ENCODE measurements around the gene COX15. TPM values are rescaled to one million over a fixed set of nuclear protein-coding genes. Genes with fewer than 3 reads are reported as not detected.
A peak's percentile ranks its signal among the peaks of the same experiment; 100 is the strongest.

Gene COX15
- total RNA-seq = 10 to 100 TPM; 25.2 to 31.0 (median 30.4) TPM

DNA sequence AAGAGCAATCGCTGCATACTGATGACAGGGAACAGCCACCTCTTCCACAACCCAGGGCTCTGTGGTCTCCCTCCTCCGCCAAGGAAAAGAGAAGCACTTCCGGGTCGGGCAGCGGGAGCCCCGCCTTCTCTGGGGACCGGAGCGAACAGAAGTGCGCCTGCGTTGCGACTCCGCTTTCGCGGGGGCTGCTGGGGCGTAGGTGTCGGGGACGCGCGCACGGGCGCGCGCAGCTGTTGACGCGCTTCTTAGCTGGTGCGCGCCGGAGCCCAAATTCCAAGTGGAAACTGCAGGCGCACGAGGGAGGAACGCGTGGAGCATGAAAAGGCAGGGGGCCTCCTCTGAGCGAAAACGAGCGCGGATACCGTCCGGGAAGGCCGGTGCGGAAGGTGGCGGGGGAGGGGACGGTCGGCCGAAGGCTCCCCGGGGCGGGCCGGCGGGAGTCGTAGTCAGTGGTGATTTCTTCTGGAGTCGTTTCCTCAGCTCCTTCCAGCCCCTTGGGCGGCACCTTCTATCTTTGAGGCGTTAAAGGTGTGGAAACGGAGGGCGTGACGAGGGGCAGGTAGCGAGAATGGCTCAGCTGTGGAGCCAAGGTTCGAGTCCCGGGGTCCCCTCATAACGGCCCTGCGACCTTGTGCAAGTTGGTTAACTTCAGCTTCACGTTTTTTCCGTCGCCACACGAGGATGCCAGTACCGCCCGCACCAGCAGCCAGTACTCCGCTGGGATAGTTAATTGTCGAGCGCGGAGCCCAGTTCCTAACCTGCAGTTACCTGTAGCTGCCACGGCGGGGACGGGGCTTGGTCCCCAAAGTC lies at the start of gene COX15, which contains the start of gene CUTC:
Gene COX15 (minus strand): TSS at position 95 of the 810 bp plus-strand sequence. CDS start 78 bp downstream, at position 17.
Gene CUTC (plus strand): TSS at position 202 of the 810 bp plus-strand sequence. CDS start 115 bp downstream, at position 317.
- 0% methylated on average over 62 to 69 of the region's 73 CpGs for WGBS, 2 donors

DNA sequence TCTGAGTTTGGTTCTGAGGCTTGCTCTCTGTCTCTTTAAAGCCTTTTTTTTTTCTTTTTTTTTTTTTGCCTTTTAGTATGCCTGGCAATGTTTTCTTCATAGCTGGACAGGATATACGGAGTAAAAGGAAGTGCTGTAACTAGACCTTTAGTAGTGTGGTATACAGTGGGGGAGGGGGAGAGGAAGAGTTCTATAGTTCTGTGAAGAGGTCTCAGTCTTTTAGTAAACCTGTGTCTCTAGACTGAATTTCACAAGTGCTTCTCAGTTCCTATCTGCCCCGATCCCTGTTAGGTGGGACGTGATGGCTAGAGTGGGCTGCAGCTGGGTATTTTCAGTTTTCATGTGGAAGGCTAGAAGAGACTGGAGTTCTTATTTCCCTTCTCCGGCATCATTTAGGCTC lies 47.4 kb upstream of the COX15 start:
- Histone ChIP-seq H3K9me3 (no peaks in the 10 kb centered on the region), H3K27ac (peak overlapping the region in 2 of 4 donors; percentile 74 to 80), H3K36me3 (no peaks in the 10 kb centered on the region), H3K27me3 (no peaks in the 10 kb centered on the region), H3K4me3 (no peak overlapping the region), H3K4me1 (peaks cover 0 to 4% (median 0%) of the 10 kb centered on the region in 4 donors)
- DNase-seq (ENCODE audit: low spot score in 2 of 2) = peak in 1 of 2 donors; percentile 10
- no peak for TF ChIP-seq EP300 (IDR thresholded peaks at IDR 0.05)
- TF ChIP-seq, protein P1, sequence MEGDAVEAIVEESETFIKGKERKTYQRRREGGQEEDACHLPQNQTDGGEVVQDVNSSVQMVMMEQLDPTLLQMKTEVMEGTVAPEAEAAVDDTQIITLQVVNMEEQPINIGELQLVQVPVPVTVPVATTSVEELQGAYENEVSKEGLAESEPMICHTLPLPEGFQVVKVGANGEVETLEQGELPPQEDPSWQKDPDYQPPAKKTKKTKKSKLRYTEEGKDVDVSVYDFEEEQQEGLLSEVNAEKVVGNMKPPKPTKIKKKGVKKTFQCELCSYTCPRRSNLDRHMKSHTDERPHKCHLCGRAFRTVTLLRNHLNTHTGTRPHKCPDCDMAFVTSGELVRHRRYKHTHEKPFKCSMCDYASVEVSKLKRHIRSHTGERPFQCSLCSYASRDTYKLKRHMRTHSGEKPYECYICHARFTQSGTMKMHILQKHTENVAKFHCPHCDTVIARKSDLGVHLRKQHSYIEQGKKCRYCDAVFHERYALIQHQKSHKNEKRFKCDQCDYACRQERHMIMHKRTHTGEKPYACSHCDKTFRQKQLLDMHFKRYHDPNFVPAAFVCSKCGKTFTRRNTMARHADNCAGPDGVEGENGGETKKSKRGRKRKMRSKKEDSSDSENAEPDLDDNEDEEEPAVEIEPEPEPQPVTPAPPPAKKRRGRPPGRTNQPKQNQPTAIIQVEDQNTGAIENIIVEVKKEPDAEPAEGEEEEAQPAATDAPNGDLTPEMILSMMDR (IDR thresholded peaks at IDR 0.05) = no peak
- TF ChIP-seq POLR2A (IDR thresholded peaks at IDR 0.05) = no peak
- WGBS, 2 donors = 31 to 35% methylated on average over 4 of the region's 4 CpGs

More for the DNA sequence above, at the start of gene COX15, which contains the start of gene CUTC:
- peak; percentile 89 to 92 for DNase-seq (ENCODE audit: low spot score in 2 of 2)
- H3K27me3 ChIP-seq = no peaks in the 10 kb centered on the region
- TF ChIP-seq POLR2A (IDR thresholded peaks at IDR 0.05) = peak; percentile 72 to 81
- peak; percentile 71 to 94 for TF ChIP-seq EP300 (IDR thresholded peaks at IDR 0.05)
- TF ChIP-seq, protein P1 (IDR thresholded peaks at IDR 0.05) = peak in 2 of 5 experiments; percentile 19 to 31
- H3K9me3 ChIP-seq = no peaks in the 10 kb centered on the region
- peak within 1 kb of the TSS; percentile 50 to 99 (median 88) for H3K4me3 ChIP-seq
- peaks cover 0 to 36% (median 20%) of the 10 kb centered on the region in 4 donors for H3K4me1 ChIP-seq
- peak within 1 kb of the TSS; percentile 76 to 95 (median 94) for H3K27ac ChIP-seq
- H3K36me3 ChIP-seq = peaks cover 0 to 38% (median 0%) of the 10 kb centered on the region in 3 donors

DNA sequence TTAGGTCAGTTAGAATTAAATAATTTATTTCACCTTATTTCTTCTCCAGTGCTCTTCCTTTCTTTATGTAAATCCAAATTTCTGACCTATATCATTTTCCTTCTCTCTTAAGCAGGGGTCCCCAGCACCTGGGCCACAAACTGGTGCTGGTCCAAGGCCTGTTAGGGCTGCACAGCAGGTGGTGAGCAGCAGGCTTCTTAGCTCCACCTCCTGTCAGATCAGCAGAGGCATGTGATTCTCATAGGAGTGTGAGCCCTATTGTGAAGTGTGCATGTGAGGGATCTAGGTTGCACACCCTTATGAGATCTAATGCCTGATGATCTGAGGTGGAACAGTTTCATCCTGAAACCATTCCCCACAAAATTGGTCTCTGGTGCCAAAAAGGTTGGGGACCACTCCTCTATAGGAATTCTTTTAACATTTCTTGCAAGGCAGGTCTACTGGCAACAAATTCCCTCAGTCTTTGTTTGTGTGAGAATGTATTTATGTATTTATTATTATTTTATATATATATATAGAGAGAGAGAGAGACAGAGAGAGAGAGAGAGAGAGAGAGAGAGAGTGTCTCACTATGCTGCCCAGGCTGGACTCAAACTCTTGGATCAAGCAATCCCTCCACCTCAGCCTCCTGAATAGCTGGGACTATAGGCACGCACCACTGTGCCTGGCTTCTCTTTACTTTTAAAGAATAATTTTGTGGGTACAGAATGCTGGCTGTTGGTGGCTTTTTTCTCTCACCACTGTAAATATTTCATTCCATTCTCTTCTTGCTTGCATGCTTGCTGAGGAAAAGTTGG lies 46.2 kb upstream of the COX15 start:
- no peaks in the 10 kb centered on the region for H3K4me1 ChIP-seq
- H3K4me3 ChIP-seq = no peak overlapping the region
- 92 to 100% methylated on average over 1 of the region's 1 CpG for WGBS, 2 donors
- no peak overlapping the region for H3K27ac ChIP-seq
- H3K27me3 ChIP-seq = no peaks in the 10 kb centered on the region
- H3K36me3 ChIP-seq = no peaks in the 10 kb centered on the region
- TF ChIP-seq POLR2A (IDR thresholded peaks at IDR 0.05) = no peak
- TF ChIP-seq, protein P1 (IDR thresholded peaks at IDR 0.05) = no peak
- no peak for TF ChIP-seq EP300 (IDR thresholded peaks at IDR 0.05)
- DNase-seq (ENCODE audit: low spot score in 2 of 2) = no peak
- H3K9me3 ChIP-seq = no peaks in the 10 kb centered on the region

DNA sequence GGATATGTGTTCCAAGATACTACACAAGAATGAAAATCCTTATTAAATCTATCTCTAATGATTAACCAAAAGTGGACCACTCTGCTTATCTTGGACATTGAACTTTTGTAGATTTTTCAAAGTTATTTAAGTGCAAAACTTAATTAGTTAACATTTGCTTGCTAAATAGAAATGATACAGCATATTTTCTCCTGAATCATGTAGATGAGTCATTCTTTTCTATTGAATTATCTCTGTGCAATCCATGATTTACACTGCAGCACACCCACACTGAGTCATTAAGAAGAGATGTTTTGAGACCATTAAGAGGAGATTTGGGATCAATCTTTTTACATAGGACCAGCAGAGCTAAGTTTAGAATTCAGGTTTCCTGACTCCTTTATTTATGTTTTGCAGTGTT lies 43.9 kb upstream of the COX15 start:
- peak overlapping the region in 2 of 4 donors; percentile 13 to 29 for H3K27ac ChIP-seq
- DNase-seq (ENCODE audit: low spot score in 2 of 2) = no peak
- H3K9me3 ChIP-seq = no peaks in the 10 kb centered on the region
- no peaks in the 10 kb centered on the region for H3K36me3 ChIP-seq
- H3K4me1 ChIP-seq = no peaks in the 10 kb centered on the region
- H3K27me3 ChIP-seq = no peaks in the 10 kb centered on the region
- TF ChIP-seq EP300 (IDR thresholded peaks at IDR 0.05) = no peak
- TF ChIP-seq, protein P1 (IDR thresholded peaks at IDR 0.05) = no peak
- TF ChIP-seq POLR2A (IDR thresholded peaks at IDR 0.05) = no peak
- no peak overlapping the region for H3K4me3 ChIP-seq
